Measurements from ENCODE around the gene BNIP3.

GRCh38 chr10:131982796-131983195 is 1.1 kb upstream of the BNIP3 start:
- TF ChIP-seq JUND (IDR thresholded peaks at IDR 0.05): no peak
- no peak for TF ChIP-seq CTCF (IDR thresholded peaks at IDR 0.05; ENCODE audit: low read depth, low read length, missing input control)
- TF ChIP-seq, protein P1, sequence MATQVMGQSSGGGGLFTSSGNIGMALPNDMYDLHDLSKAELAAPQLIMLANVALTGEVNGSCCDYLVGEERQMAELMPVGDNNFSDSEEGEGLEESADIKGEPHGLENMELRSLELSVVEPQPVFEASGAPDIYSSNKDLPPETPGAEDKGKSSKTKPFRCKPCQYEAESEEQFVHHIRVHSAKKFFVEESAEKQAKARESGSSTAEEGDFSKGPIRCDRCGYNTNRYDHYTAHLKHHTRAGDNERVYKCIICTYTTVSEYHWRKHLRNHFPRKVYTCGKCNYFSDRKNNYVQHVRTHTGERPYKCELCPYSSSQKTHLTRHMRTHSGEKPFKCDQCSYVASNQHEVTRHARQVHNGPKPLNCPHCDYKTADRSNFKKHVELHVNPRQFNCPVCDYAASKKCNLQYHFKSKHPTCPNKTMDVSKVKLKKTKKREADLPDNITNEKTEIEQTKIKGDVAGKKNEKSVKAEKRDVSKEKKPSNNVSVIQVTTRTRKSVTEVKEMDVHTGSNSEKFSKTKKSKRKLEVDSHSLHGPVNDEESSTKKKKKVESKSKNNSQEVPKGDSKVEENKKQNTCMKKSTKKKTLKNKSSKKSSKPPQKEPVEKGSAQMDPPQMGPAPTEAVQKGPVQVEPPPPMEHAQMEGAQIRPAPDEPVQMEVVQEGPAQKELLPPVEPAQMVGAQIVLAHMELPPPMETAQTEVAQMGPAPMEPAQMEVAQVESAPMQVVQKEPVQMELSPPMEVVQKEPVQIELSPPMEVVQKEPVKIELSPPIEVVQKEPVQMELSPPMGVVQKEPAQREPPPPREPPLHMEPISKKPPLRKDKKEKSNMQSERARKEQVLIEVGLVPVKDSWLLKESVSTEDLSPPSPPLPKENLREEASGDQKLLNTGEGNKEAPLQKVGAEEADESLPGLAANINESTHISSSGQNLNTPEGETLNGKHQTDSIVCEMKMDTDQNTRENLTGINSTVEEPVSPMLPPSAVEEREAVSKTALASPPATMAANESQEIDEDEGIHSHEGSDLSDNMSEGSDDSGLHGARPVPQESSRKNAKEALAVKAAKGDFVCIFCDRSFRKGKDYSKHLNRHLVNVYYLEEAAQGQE (IDR thresholded peaks at IDR 0.05): no peak
- no peak for TF ChIP-seq ZBTB33 (IDR thresholded peaks at IDR 0.05)
- TF ChIP-seq YY1 (IDR thresholded peaks at IDR 0.05): no peak
- TF ChIP-seq RXRA (IDR thresholded peaks at IDR 0.05): no peak
- TF ChIP-seq GABPA (IDR thresholded peaks at IDR 0.05 in 1 of 2, conservative IDR thresholded peaks at IDR 0.05 in 1 of 2): no peak
- TF ChIP-seq EGR1 (IDR thresholded peaks at IDR 0.05; ENCODE audit: low read depth in 2 of 2): no peak
- TF ChIP-seq FOXA1 (IDR thresholded peaks at IDR 0.05): no peak

Data from liver (tissue), 3 donors.